Cardiac muscle cell (in vitro differentiated cells and primary cell): ENCODE results near the gene MINDY4. TPM values are rescaled to one million over a fixed set of nuclear protein-coding genes. Genes with fewer than 3 reads are reported as not detected.

Source experiments
- DNase-seq, 2 donors: peaks; one replicate each; pipeline versions ENCODE4 v3.0.0 to v3.0.0-alpha.2; 2010 to 2017; ENCODE audit warnings: low read depth in 1 of 2, low spot score in 1 of 2
- H3K27ac ChIP-seq: fragments of 200-600 bp; sonication (generic); 2 replicates; pipeline ENCODE4 v1.5.1; 2016
- H3K27me3 ChIP-seq: fragments of 200-600 bp; sonication (generic); 2 replicates; pipeline ENCODE4 v1.6.0; 2016; ENCODE audit warnings: control low read depth
- H3K36me3 ChIP-seq: fragments of 200-600 bp; sonication (generic); 2 replicates; pipeline ENCODE4 v1.5.1; 2016; ENCODE audit warnings: control low read depth
- H3K4me1 ChIP-seq: fragments of 200-600 bp; sonication (generic); 2 replicates; pipeline ENCODE4 v1.8.1; 2017; ENCODE audit warnings: low read depth, mild to moderate bottlenecking, mixed run types
- H3K4me3 ChIP-seq: fragments of 200-600 bp; sonication (generic); 2 replicates; pipeline ENCODE4 v1.5.1; 2016; ENCODE audit warnings: mild to moderate bottlenecking
- H3K9me3 ChIP-seq: fragments of 200-600 bp; sonication (generic); 2 replicates; pipeline ENCODE4 v1.5.1; 2017; ENCODE audit warnings: low read depth, mild to moderate bottlenecking, control low read depth
- polyA plus RNA-seq: library from polyadenylated mRNA; unstranded; fragments of >200 nt; fragmentation: Nextera tagmentation; extraction: Ambion mirVana; gene quantifications from 2 replicates; pipeline ENCODE4 v1.2.1, GENCODE V29; 2016
- total RNA-seq: library from RNA; depleted of rRNA; stranded (reverse); fragments of >200 nt; gene quantifications from 2 replicates; pipeline ENCODE4 v1.2.3, GENCODE V29; 2016
- TF ChIP-seq, protein P1 (sequence below): IDR thresholded peaks from 2 replicates; pipeline ENCODE4 v1.5.1; 2012; ENCODE audit warnings: low read depth, mild to moderate bottlenecking, low read length

The MINDY4 gene
- total and polyA plus RNA-seq, 2 experiments from 2014 or later = 2.7 to 7.5 TPM

DNA sequence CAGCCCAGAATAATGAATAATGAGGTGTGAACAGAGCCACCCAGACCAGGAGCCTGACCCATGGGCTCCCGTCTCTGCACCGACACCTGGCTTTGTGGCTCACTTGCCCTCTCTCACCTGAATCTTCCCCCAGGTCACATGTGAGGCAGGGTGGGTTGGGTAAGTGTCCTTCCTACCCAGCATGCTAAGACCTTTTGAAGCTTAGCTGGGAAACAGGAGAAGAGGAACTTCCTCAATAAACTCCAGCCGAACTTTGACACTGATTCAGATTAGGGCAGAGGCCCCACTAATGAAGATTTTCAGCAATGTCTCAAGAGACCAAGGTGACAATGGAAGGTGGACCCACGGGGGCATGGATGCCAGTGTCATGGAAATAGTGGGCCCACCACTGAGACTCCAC lies 93.9 kb downstream of the MINDY4 start:
- TF ChIP-seq, protein P1, sequence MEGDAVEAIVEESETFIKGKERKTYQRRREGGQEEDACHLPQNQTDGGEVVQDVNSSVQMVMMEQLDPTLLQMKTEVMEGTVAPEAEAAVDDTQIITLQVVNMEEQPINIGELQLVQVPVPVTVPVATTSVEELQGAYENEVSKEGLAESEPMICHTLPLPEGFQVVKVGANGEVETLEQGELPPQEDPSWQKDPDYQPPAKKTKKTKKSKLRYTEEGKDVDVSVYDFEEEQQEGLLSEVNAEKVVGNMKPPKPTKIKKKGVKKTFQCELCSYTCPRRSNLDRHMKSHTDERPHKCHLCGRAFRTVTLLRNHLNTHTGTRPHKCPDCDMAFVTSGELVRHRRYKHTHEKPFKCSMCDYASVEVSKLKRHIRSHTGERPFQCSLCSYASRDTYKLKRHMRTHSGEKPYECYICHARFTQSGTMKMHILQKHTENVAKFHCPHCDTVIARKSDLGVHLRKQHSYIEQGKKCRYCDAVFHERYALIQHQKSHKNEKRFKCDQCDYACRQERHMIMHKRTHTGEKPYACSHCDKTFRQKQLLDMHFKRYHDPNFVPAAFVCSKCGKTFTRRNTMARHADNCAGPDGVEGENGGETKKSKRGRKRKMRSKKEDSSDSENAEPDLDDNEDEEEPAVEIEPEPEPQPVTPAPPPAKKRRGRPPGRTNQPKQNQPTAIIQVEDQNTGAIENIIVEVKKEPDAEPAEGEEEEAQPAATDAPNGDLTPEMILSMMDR = no peak
- no peak for DNase-seq
- Histone ChIP-seq H3K9me3 (no peaks in the 10 kb centered on the region), H3K27ac (no peak overlapping the region), H3K4me3 (no peak overlapping the region), H3K4me1 (peaks cover 11% of the 10 kb centered on the region), H3K27me3 (no peaks in the 10 kb centered on the region), H3K36me3 (no peaks in the 10 kb centered on the region)

DNA sequence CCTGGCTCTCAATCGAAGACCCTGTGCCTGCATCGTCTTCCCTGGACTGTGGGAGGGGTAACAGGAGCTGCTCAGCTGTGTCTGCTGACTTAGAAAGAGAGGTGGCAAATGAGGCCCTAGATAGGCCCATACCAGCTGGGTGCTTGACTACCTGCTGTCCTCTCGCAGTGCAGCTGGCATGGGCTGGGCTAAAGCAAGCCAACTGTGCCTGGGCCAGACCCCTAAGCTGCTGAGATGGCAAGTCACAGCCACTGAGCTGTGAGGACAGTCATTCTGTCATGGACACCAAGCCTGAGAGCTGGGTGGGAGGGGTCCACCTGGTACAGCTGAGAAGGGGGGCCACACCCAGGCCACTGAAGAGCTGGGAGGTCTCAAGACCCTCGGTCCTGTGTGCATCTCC lies 94.6 kb downstream of the MINDY4 start:
- Histone ChIP-seq H3K27me3 (no peaks in the 10 kb centered on the region), H3K9me3 (no peaks in the 10 kb centered on the region), H3K36me3 (no peaks in the 10 kb centered on the region), H3K4me1 (peaks cover 11% of the 10 kb centered on the region), H3K27ac (no peak overlapping the region), H3K4me3 (no peak overlapping the region)
- no peak for DNase-seq
- TF ChIP-seq, protein P1 = no peak

DNA sequence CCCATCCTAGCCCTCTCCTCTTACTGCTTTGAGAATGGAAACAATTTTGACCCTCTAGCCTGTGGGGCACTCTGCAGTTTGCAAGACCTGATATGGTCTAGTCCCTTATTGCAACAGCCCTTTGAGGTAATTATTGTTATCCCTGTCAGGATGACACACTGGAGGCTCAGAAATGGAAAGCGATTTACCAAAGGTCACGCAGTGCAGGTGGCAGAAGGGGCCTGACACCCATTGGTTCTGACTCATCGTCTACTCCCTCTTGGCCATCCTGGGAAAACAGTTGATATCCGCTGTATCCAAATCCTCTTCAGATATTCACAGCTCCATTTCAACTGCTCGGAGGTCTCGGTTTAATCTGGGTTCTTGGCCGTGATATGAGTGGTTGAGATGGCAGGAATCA lies 95.7 kb downstream of the MINDY4 start:
- H3K9me3 ChIP-seq = no peaks in the 10 kb centered on the region
- peaks cover 11% of the 10 kb centered on the region for H3K4me1 ChIP-seq
- no peak overlapping the region for H3K4me3 ChIP-seq
- H3K27me3 ChIP-seq = no peaks in the 10 kb centered on the region
- TF ChIP-seq, protein P1 = no peak
- no peaks in the 10 kb centered on the region for H3K36me3 ChIP-seq
- no peak overlapping the region for H3K27ac ChIP-seq
- no peak for DNase-seq

DNA sequence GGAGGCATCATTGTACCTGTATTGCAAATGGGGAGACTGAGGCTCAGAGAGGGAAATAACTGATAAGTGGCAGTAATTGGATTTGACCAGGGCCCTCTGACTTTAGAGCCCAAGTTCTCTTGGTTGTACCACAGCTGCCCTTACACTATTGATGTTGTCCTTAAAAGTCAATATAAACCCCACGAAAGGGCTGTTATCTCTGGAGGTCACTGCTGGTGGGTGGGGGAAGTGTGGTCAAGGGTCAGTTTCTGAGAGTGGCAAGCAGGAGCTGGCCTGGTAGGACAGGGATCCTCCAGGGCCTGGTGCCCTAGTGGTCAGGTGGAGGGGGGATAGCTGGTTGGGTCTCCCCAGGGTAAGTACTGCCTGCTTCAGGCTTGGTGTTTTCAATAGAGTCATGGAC lies 96.3 kb downstream of the MINDY4 start:
- Histone ChIP-seq H3K27ac (no peak overlapping the region), H3K36me3 (no peaks in the 10 kb centered on the region), H3K4me1 (peaks cover 11% of the 10 kb centered on the region), H3K4me3 (no peak overlapping the region), H3K9me3 (no peaks in the 10 kb centered on the region), H3K27me3 (no peaks in the 10 kb centered on the region)
- TF ChIP-seq, protein P1 = no peak
- DNase-seq = no peak

DNA sequence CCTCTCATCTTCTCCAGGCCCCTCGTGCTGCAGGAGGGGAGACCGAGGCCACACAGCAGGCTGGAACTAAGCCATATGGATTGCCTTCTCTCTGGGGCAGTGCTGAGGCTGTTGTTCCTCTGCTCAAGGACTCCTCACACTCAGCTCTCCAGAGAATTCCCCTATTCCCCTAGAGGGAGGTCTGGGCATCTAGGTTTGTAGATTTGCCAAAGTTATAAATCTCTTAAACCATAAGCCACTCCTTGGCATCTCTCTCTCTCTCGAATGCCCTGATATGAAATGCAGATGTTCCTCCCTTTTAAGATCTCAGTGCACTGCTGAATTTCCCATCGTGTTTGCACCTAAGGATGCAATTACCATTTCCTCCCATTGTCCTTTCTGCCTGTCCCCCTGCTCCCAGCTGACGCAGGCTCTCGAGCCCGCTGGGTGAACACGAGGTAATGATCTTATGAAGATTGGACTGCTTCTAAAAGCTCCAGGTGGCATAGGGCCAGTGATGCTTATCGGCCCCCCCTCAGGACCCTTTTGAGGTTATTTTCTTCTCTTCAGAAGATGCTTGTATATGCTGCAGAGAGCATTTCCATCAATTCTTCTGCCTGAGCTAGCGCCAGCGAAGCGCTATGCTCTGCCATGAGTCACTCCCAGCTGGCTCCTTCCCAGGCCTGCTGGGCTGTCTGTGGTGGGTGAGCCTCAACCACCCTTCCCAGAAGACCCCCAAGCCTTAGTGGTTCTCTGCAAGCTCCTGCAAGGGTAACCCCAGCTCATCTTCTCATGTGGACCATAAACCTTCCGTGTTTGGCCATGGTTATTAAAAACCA lies 98.8 kb downstream of the MINDY4 start:
- H3K4me1 ChIP-seq = no peaks in the 10 kb centered on the region
- H3K27ac ChIP-seq = no peak overlapping the region
- TF ChIP-seq, protein P1 = no peak
- H3K4me3 ChIP-seq = no peak overlapping the region
- no peaks in the 10 kb centered on the region for H3K9me3 ChIP-seq
- no peaks in the 10 kb centered on the region for H3K27me3 ChIP-seq
- no peaks in the 10 kb centered on the region for H3K36me3 ChIP-seq
- DNase-seq = peak in 1 of 2 donors; percentile 15
